Measurements from ENCODE around the gene EXOC6B.

EXOC6B gene

GRCh38 chr2:72126186-72127100 is 699.4 kb downstream of the EXOC6B start:
- H3K36me3 ChIP-seq (ENCODE audit: control insufficient read depth in 2 of 2, insufficient read depth in 1 of 2, low read length in 2 of 2), result no peaks in the 10 kb centered on the region
- H3K4me1 ChIP-seq (ENCODE audit: control insufficient read depth, insufficient read depth, low read length), result no peaks in the 10 kb centered on the region
- POLR2A ChIA-PET, result no interaction called here
- CTCF ChIA-PET, result interaction anchor here (1.8 kb wide), 1 partner anchor 11 kb away, joined by 9 read pairs; no protein-coding TSS in a partner anchor
- H3K4me3 ChIP-seq (ENCODE audit: low read depth, low read length), result no peak overlapping the region
- H3K27ac ChIP-seq (ENCODE audit: extremely low read depth, low read depth, low read length), result no peak overlapping the region
- TF ChIP-seq ZNF155 (tag by site-specific recombination; IDR thresholded peaks at IDR 0.05) (no peak), GLIS1 (tag by site-specific recombination; IDR thresholded peaks at IDR 0.05) (peak; percentile 18; the same call in 1 of the 2 replicates), ZNF202 (tag by site-specific recombination; IDR thresholded peaks at IDR 0.05; ENCODE audit: borderline replicate concordance) (no peak)
- H3K9me3 ChIP-seq (ENCODE audit: control insufficient read depth, insufficient read depth, low read depth, low read length), result no peaks in the 10 kb centered on the region; the same call in 1 of the 2 replicates
